ENCODE data around the gene SCAMP4.

Gene SCAMP4

GRCh38 chr19:1936430-1936829 is 31.2 kb downstream of the SCAMP4 start:
- H3K79me2 ChIP-seq (ENCODE audit: insufficient read depth, low read length): no peaks in the 10 kb centered on the region
- no peak overlapping the region for H3K9ac ChIP-seq (ENCODE audit: low read length)
- no peak overlapping the region for H3K27ac ChIP-seq (ENCODE audit: low read depth, low read length, poor library complexity, severe bottlenecking)
- H4K20me1 ChIP-seq (ENCODE audit: insufficient read depth, low read length): no peaks in the 10 kb centered on the region
- peaks cover 10% of the 10 kb centered on the region; the same call in 1 of the 2 replicates for H3K9me3 ChIP-seq (ENCODE audit: low read length)
- H3K4me3 ChIP-seq (ENCODE audit: low read depth, low read length, poor library complexity, severe bottlenecking): no peak overlapping the region
- H3K4me2 ChIP-seq (ENCODE audit: low read length): no peak overlapping the region
- no peak overlapping the region for H2AFZ ChIP-seq (ENCODE audit: low read length)
- peaks cover 14% of the 10 kb centered on the region for H3K4me1 ChIP-seq (ENCODE audit: insufficient read depth, low read length, severe bottlenecking)
- no peaks in the 10 kb centered on the region; the same call in 1 of the 2 replicates for H3K27me3 ChIP-seq (ENCODE audit: insufficient read depth, low read length)
- TF ChIP-seq CTCF (IDR thresholded peaks at IDR 0.05; ENCODE audit: low read length) (no peak), EZH2 (IDR thresholded peaks at IDR 0.05; ENCODE audit: borderline replicate concordance, low read length) (no peak)
- H3F3A ChIP-seq (ENCODE audit: insufficient read depth, low read length): no peaks in the 10 kb centered on the region
- peaks cover 4% of the 10 kb centered on the region; the same call in 1 of the 2 replicates for H3K36me3 ChIP-seq (ENCODE audit: insufficient read depth, low read length)
- H3K9me2 ChIP-seq (ENCODE audit: low read depth, low read length): no peaks in the 10 kb centered on the region

DNA sequence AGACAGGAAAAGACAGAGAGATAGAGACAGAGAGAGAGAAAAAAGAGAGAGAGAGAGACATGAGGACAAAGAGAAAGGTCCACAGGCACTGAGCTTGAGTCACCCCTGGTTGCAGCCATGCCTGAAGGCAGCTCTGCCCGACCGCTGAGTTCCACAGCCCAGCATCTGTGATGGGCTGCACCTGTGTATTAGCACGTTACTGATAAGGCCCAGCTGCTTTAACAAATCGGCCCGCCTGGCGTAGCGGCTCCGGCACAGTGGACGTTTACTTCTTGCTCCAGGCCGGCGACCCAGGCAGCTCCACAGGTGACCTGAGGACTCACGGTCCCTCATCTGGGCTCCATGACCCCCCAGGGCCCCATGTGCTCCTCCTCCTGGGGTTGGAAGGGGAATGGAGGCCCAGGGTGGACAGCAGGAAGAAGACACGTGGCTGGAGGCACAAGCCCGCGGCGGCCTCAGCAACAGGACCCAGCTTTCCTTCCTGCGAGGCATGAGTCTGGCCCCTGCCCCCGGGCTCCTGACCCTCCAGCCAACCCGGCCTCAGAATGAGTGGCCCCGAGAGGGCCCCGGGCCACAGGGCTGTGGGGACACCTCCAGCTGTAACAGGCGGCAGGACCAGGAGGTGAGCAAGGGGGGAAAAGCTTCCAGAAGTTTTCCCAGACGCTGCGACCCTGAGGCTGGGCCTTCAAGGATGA is 31.9 kb downstream of the SCAMP4 start:
- H3K4me2 ChIP-seq (ENCODE audit: low read length): no peak overlapping the region
- H3K27me3 ChIP-seq (ENCODE audit: insufficient read depth, low read length): no peaks in the 10 kb centered on the region; the same call in 1 of the 2 replicates
- peaks cover 14% of the 10 kb centered on the region for H3K4me1 ChIP-seq (ENCODE audit: insufficient read depth, low read length, severe bottlenecking)
- H3K9me3 ChIP-seq (ENCODE audit: low read length): 0 out of 2 replicates have a peak, but pooled peaks cover 5% of the 10 kb centered on the region
- no peak for TF ChIP-seq EZH2 (IDR thresholded peaks at IDR 0.05; ENCODE audit: borderline replicate concordance, low read length)
- TF ChIP-seq CTCF (IDR thresholded peaks at IDR 0.05; ENCODE audit: low read length): no peak
- H3K9ac ChIP-seq (ENCODE audit: low read length): no peak overlapping the region
- no peaks in the 10 kb centered on the region for H3K79me2 ChIP-seq (ENCODE audit: insufficient read depth, low read length)
- H3F3A ChIP-seq (ENCODE audit: insufficient read depth, low read length): no peaks in the 10 kb centered on the region
- H3K4me3 ChIP-seq (ENCODE audit: low read depth, low read length, poor library complexity, severe bottlenecking): no peak overlapping the region
- no peaks in the 10 kb centered on the region for H3K9me2 ChIP-seq (ENCODE audit: low read depth, low read length)
- H3K27ac ChIP-seq (ENCODE audit: low read depth, low read length, poor library complexity, severe bottlenecking): no peak overlapping the region
- peaks cover 4% of the 10 kb centered on the region; the same call in 1 of the 2 replicates for H3K36me3 ChIP-seq (ENCODE audit: insufficient read depth, low read length)
- H2AFZ ChIP-seq (ENCODE audit: low read length): no peak overlapping the region
- no peaks in the 10 kb centered on the region for H4K20me1 ChIP-seq (ENCODE audit: insufficient read depth, low read length)

DNA sequence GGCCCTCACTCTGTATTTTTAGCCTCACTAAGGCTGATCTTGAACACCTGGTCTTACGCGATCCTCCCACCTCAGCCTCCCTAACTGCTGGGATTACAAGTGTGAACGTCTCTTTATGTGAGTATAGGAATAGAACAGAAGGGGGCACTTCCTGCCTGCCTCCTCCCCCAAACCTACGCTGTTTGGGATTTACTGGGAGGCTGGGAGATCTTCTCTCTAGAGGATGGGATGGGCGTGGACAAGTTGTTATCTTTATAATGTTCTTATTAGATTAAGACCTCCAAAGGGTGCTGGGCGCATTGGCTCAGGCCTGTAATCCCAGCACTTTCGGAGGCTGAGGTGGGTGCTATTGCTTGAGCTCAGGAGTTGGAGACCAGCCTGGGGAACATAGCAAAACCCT is 32.9 kb downstream of the SCAMP4 start:
- no peak overlapping the region for H3K27ac ChIP-seq (ENCODE audit: low read depth, low read length, poor library complexity, severe bottlenecking)
- no peak overlapping the region for H3K4me2 ChIP-seq (ENCODE audit: low read length)
- peaks cover 4% of the 10 kb centered on the region; the same call in 1 of the 2 replicates for H3K36me3 ChIP-seq (ENCODE audit: insufficient read depth, low read length)
- H3K9me3 ChIP-seq (ENCODE audit: low read length): 0 out of 2 replicates have a peak, but pooled peaks cover 2% of the 10 kb centered on the region
- H3K9ac ChIP-seq (ENCODE audit: low read length): no peak overlapping the region
- peaks cover 18% of the 10 kb centered on the region for H3K4me1 ChIP-seq (ENCODE audit: insufficient read depth, low read length, severe bottlenecking)
- no peaks in the 10 kb centered on the region; the same call in 1 of the 2 replicates for H3K27me3 ChIP-seq (ENCODE audit: insufficient read depth, low read length)
- no peaks in the 10 kb centered on the region for H4K20me1 ChIP-seq (ENCODE audit: insufficient read depth, low read length)
- H3K9me2 ChIP-seq (ENCODE audit: low read depth, low read length): no peaks in the 10 kb centered on the region
- no peaks in the 10 kb centered on the region; the same call in 1 of the 2 replicates for H3K79me2 ChIP-seq (ENCODE audit: insufficient read depth, low read length)
- H2AFZ ChIP-seq (ENCODE audit: low read length): no peak overlapping the region
- H3F3A ChIP-seq (ENCODE audit: insufficient read depth, low read length): peaks cover 1% of the 10 kb centered on the region; the same call in 1 of the 2 replicates
- TF ChIP-seq CTCF (IDR thresholded peaks at IDR 0.05; ENCODE audit: low read length) (no peak), EZH2 (IDR thresholded peaks at IDR 0.05; ENCODE audit: borderline replicate concordance, low read length) (no peak)
- no peak overlapping the region for H3K4me3 ChIP-seq (ENCODE audit: low read depth, low read length, poor library complexity, severe bottlenecking)

Data from OCI-LY1 (cell line).